ES-I3 (cell line): ENCODE results near the gene KRT85.

Experiments used
- H3K36me3 ChIP-seq: 2 replicates; pipeline ENCODE4 v1.6.1; 2013; ENCODE audit warnings: mild to moderate bottlenecking, low read length, control low read depth, moderate library complexity; ENCODE audit not compliant: insufficient read depth
- H3K4me1 ChIP-seq: 2 replicates; pipeline ENCODE4 v1.6.1; 2013; ENCODE audit warnings: mild to moderate bottlenecking, control low read depth, low read length; ENCODE audit not compliant: insufficient read depth
- H3K9ac ChIP-seq: 2 replicates; pipeline ENCODE4 v1.6.1; 2013; ENCODE audit warnings: low read depth, mild to moderate bottlenecking, low read length, moderate library complexity
- H3K9me3 ChIP-seq: 2 replicates; pipeline ENCODE4 v1.6.1; 2013; ENCODE audit warnings: mild to moderate bottlenecking, low read length, moderate library complexity; ENCODE audit not compliant: control insufficient read depth, insufficient read depth

The KRT85 gene

GRCh38 chr12:52338241-52338960, 28.9 kb downstream of the KRT85 start:
- Histone ChIP-seq H3K4me1 (no peaks in the 10 kb centered on the region), H3K36me3 (no peaks in the 10 kb centered on the region), H3K9ac (no peak overlapping the region), H3K9me3 (no peaks in the 10 kb centered on the region)

GRCh38 chr12:52337054-52337453, 30.2 kb downstream of the KRT85 start:
- no peak overlapping the region for H3K9ac ChIP-seq
- H3K36me3 ChIP-seq, result no peaks in the 10 kb centered on the region
- H3K9me3 ChIP-seq, result no peaks in the 10 kb centered on the region
- no peaks in the 10 kb centered on the region for H3K4me1 ChIP-seq

GRCh38 chr12:52336641-52337040, 30.6 kb downstream of the KRT85 start:
- Histone ChIP-seq H3K36me3 (no peaks in the 10 kb centered on the region), H3K9ac (no peak overlapping the region), H3K4me1 (no peaks in the 10 kb centered on the region)

GRCh38 chr12:52335598-52336262, 31.6 kb downstream of the KRT85 start:
- Histone ChIP-seq H3K9me3 (no peaks in the 10 kb centered on the region), H3K4me1 (no peaks in the 10 kb centered on the region), H3K9ac (no peak overlapping the region), H3K36me3 (no peaks in the 10 kb centered on the region)

More at GRCh38 chr12:52336641-52337040, 30.6 kb downstream of the KRT85 start:
- H3K9me3 ChIP-seq, result no peaks in the 10 kb centered on the region

GRCh38 chr12:52334185-52334584, 33.1 kb downstream of the KRT85 start:
- Histone ChIP-seq H3K36me3 (no peaks in the 10 kb centered on the region), H3K9ac (no peak overlapping the region), H3K4me1 (no peaks in the 10 kb centered on the region), H3K9me3 (no peaks in the 10 kb centered on the region)

- Histone ChIP-seq H3K4me1 (no peaks in the 10 kb centered on the region), H3K36me3 (no peaks in the 10 kb centered on the region), H3K9ac (no peak overlapping the region), H3K9me3 (no peaks in the 10 kb centered on the region)
These were observed 34.0 kb downstream of the KRT85 start for GRCh38 chr12:52333321-52333720.

- Histone ChIP-seq H3K9me3 (no peaks in the 10 kb centered on the region), H3K4me1 (no peaks in the 10 kb centered on the region), H3K9ac (no peak overlapping the region), H3K36me3 (no peaks in the 10 kb centered on the region)
These were observed 34.9 kb downstream of the KRT85 start for GRCh38 chr12:52332381-52332780.

GRCh38 chr12:52331833-52332232, 35.4 kb downstream of the KRT85 start:
- H3K4me1 ChIP-seq, result no peaks in the 10 kb centered on the region
- no peaks in the 10 kb centered on the region for H3K9me3 ChIP-seq
- no peaks in the 10 kb centered on the region for H3K36me3 ChIP-seq
- no peak overlapping the region for H3K9ac ChIP-seq

GRCh38 chr12:52331039-52331438, 36.2 kb downstream of the KRT85 start:
- no peak overlapping the region for H3K9ac ChIP-seq
- H3K9me3 ChIP-seq, result no peaks in the 10 kb centered on the region
- H3K36me3 ChIP-seq, result no peaks in the 10 kb centered on the region
- no peaks in the 10 kb centered on the region for H3K4me1 ChIP-seq

- no peak overlapping the region for H3K9ac ChIP-seq
- H3K9me3 ChIP-seq, result no peaks in the 10 kb centered on the region
- H3K4me1 ChIP-seq, result no peaks in the 10 kb centered on the region
These were observed 39.3 kb downstream of the KRT85 start for GRCh38 chr12:52327830-52328500.

GRCh38 chr12:52327052-52327829, 40.0 kb downstream of the KRT85 start:
- Histone ChIP-seq H3K4me1 (no peaks in the 10 kb centered on the region), H3K9ac (no peak overlapping the region), H3K36me3 (no peaks in the 10 kb centered on the region), H3K9me3 (no peaks in the 10 kb centered on the region)

More at GRCh38 chr12:52327830-52328500, 39.3 kb downstream of the KRT85 start:
- no peaks in the 10 kb centered on the region for H3K36me3 ChIP-seq

GRCh38 chr12:52324153-52324444, 43.2 kb downstream of the KRT85 start:
- Histone ChIP-seq H3K9me3 (no peaks in the 10 kb centered on the region), H3K9ac (no peak overlapping the region), H3K36me3 (no peaks in the 10 kb centered on the region), H3K4me1 (no peaks in the 10 kb centered on the region)

GRCh38 chr12:52323416-52324152, 43.7 kb downstream of the KRT85 start:
- H3K9ac ChIP-seq, result no peak overlapping the region
- H3K4me1 ChIP-seq, result no peaks in the 10 kb centered on the region
- H3K9me3 ChIP-seq, result no peaks in the 10 kb centered on the region
- no peaks in the 10 kb centered on the region for H3K36me3 ChIP-seq

GRCh38 chr12:52323001-52323400, 44.3 kb downstream of the KRT85 start:
- H3K9me3 ChIP-seq, result no peaks in the 10 kb centered on the region
- no peak overlapping the region for H3K9ac ChIP-seq
- H3K36me3 ChIP-seq, result no peaks in the 10 kb centered on the region
- H3K4me1 ChIP-seq, result no peaks in the 10 kb centered on the region
